HG03025 (cell line): ENCODE results near the gene FBXO42.
"Not testable (repeated sequence)": the region's sequence is repeated elsewhere in the genome, so short reads cannot be mapped to it uniquely, and the experiment has no call there.

ENCODE experiments used
- ATAC-seq: cut with Tn5 transposase; IDR thresholded peaks from one replicate; pipeline ENCODE4 v1.9.1; 2021; ENCODE audit warnings: mild to moderate bottlenecking, moderate library complexity; ENCODE audit not compliant: unreplicated experiment, low FRiP score

FBXO42 gene

DNA sequence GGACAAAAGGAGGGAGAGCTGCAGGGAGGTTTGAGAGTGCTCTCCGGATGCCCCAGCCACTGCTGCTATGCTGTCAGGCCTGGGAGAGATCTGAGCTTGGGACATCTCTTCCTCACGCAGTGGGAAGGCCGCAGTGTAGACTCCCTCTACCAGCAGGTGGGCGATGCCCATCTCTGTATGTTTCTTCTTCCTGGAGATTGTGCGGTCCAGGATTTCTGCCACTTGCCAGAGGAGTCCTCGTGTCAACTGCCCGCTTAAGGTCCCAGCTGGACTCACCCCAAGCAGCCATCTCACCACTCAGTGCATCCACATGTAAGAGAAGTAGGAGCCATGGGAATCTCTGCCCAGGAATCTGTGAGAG is 126.2 kb downstream of the FBXO42 start:
- no peak for ATAC-seq

DNA sequence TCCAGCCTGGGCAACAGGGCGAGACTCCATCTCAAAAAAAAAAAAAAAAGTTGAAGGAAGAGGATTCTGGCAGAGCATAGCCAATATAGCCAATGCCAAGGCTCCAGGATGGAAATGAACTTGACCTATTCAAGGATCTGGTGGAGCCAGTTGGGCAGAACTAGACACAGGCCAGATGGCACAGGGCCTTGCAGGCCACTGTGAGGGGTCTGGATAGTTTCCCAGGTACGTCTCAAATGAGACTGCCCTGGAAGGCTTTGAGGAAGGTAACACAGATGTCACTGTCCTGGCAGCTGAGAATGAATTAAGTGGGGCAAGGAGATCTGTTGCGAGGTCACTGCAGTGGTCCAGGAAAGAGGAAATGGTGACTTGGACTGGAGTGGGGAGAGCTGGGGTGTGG is 127.8 kb downstream of the FBXO42 start:
- ATAC-seq, result no peak

DNA sequence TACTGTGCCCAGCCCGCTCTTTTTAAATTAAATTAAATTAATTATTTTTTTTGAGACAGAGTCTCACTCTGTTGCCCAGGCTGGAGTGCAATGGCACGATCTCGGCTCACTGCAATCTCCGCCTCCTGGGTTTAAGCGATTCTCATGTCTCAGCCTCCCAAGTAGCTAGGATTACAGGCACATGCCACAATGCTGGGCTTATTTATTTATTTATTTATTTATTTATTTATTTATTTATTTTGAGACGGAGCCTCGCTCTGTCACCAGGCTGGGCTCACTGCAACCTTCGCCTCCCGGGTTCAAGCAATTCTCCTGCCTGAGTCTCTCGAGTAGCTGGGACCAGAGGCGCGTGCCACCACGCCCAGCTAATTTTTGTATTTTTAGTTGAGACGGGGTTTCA is 129.6 kb downstream of the FBXO42 start:
- ATAC-seq, result not testable (repeated sequence)

DNA sequence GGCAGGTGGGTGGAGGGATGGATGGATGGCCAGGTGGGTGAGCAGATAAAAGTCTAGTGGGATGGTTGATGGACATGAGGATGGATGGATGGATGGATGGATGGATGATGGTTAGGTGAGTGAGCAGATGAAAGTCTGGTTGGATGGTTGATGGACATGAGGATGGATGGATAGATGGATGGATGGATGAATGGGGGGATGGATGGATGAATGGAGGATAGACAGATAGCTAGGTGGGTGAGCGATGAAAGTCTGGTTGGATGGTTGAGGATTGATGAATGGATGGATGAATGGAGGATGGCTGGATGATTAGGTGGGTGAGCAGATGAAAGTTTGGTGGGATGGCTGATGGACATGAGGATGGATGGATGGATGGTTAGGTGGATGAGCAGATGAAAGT is 130.8 kb downstream of the FBXO42 start:
- no peak for ATAC-seq

DNA sequence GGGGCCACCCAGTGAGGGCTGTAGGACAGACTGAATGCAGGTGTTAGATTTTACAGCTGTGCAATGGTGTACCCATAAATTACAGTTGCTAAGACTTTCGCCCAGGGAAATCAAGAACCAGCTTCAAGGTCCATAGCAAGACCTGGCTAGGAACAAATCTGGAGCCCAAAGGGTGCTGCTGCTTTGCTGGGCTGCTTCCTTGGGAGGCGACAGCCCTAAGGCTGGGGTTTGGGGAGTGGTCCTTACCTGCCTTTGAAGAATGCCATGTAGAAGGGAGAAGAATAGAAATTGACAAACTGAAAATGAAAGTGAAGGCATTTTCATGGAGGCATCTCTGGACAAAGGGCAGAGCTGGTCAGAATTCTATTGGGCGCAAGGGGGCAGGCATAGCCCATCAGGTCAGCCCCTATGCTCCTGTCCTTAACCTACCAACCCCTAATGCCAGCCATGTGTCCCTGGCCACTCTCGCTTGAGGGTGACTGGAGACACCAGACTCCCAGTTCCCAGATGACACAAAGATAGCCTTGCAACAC is 132.2 kb downstream of the FBXO42 start:
- ATAC-seq, result no peak

DNA sequence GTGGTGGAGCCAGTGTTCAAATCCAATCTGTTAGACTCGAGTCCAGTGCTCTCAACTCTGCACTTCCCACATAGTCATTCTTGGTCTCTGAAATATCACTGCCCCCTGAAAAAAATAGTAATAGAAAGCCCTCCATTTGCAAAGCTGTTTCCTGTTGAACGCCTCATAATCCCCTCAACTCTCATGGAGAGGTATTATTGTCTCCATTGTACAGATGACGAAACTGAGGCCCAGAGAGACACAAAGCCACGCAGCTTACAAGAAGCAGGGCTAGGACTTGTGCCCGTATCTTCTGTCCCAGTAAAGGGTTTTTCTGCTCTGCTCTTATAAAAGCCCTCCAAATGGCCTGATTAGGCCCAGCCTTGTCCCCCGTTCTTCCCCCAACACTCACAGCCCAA is 133.6 kb downstream of the FBXO42 start:
- ATAC-seq, result no peak

DNA sequence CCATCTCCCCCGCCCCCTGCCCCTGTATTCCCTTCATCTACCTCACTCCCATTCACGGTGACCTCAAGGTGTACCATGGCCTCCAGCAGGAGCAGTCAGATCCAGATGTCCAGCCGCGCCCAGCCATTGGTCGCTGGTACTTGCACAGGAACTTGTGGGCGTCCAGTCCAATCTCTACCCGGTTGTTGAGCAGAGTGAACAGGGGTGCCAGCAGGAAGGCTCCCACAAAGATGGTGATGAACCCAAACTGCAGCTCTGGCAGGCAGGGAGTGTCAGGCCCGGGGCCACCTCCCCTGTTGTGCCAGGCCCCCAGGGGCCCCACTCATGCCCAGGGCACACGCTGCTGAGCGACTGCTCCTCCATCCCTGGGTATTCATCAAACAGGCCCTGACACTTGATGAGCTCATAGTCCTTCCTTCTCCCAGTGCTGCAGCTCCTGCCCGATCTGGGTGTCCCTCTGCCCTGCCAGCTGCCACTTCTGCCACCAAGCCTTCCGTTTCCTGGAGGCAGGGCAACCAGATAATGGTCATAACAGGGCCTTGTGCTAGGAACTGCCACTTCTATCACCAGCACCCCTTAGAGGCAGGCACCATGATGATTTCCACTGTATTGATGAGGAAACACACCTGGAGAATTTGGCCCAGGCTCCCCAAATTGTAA is 134.1 kb downstream of the FBXO42 start:
- no peak for ATAC-seq

DNA sequence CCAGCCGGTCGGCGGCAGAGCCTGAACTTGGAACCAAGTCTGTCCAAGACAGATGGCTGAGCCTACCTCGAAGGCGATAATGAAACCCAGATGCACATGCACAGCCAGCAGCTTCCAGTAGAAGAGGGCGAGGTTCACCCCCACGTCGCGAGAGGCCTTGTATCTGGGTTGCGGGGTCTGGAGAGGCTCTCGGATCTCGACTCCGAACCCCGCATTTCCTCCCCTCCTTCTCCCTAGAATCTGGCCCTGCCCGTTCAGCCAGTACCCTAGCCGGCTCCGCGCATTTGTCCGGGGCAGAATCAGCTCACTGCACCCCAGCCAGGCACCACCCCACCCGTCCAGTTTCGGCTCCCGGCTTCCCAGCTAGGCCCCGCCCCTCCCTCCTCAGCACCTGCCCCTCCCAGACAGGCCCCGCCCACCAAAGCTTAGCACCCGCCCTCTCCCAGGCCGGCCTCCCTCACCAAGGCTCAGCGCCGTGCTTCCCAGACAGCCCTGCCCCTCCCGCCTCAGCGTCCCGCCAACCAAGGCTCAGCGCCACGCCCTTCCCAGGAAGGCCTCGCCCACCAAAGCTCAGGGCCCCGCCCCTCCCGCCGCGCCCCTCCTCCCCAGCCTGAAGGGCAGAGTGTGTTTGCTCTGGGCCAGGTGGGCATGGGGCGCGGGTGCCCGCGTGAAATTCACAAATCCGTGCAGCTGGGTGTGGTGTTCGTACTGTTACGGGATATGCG is 135.1 kb downstream of the FBXO42 start:
- ATAC-seq, result peak; percentile 87

DNA sequence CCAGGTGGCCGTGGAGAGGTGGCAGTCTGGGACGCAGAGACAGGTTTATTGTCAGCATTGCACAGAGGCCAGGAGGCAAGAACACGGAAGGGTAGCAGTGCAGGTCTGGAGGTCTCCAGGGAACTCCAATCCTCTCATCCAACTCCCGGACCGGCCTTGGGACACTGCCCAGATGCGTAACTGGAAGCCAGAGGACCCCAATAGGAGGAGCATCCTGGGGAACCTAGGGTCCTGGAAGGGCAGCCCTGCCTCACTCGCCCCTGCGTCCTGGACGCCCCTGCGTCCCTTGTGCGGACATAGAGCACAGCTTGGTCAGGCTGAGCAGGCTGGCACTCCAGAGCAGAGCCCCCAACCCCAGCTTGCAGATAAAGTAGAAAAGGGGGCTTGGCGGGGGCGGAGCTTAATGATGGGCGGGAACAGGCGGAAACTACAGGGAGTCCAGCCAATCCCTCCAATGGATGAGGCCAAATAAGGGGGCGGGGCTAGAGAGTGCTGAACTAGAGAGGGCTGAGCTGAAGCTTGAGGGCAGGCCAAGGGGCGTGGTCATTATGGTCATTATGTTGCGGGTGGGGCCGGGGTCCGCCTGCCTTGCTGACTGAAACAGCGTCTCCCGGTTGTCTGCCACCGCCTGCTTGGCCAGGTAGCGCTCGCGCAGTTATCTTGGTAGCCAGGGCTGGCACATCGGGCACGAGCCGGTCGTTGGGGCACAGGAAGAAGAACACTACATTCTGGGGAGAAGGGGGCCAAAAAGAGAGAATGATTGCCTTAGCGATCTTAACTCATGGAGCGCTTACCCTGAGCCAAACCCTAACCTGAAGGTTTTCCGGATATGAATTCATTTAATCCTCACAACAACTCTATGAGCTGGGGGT is 136.2 kb downstream of the FBXO42 start:
- no peak for ATAC-seq

DNA sequence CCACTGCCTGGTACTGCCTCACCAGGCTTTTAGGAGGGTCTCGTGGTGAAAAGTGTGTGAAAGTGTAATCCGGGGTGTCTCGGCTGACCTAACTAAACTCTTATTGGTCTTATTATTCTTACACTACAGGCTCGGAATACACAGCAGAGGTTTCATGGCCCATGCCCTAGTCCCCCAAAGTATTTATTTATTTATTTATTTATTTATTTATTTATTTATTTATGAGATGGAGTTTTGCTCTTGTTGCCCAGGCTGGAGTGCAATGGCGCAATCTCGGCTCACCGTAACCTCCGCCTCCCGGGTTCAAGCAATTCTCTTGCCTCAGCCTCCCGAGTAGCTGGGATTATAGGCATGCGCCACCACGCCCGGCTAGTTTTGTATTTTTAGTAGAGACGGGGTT is 137.0 kb downstream of the FBXO42 start:
- not testable (repeated sequence) for ATAC-seq

DNA sequence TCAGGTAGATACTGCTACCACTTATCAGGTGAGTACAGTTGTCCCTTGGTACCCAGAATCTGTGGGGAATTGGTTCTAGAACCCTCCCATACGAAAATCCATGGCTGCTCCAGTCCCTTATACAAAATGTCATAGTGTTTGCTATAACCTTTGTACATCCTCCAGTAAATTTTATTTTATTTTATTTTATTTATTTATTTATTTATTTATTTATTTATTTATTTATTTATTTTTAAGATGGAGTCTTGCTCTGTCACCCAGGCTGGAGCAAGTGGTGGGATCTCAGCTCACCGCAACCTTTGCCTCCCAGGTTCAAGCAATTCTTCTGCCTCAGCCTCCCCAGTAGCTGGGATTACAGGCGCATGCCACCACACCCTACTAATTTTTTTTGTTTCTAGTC is 138.7 kb downstream of the FBXO42 start:
- not testable (repeated sequence) for ATAC-seq

DNA sequence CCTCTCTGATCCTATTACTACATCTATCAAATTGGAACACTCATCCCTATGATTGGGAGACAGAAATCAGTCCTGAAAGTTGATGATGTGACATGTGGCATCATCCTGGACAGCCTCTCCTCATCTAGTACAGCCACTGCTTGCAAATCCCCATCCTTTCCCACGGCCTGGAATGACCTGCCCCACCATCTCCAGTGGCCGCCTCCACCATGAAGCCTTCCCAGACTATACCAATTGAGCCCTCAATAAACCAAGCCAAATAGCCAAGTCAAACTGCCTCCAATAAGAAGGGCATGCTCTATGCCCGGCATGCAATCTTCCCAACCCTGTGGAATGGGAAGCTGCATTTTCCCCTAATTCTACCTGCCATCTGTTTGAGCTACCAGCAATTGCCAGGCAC is 139.3 kb downstream of the FBXO42 start:
- no peak for ATAC-seq

DNA sequence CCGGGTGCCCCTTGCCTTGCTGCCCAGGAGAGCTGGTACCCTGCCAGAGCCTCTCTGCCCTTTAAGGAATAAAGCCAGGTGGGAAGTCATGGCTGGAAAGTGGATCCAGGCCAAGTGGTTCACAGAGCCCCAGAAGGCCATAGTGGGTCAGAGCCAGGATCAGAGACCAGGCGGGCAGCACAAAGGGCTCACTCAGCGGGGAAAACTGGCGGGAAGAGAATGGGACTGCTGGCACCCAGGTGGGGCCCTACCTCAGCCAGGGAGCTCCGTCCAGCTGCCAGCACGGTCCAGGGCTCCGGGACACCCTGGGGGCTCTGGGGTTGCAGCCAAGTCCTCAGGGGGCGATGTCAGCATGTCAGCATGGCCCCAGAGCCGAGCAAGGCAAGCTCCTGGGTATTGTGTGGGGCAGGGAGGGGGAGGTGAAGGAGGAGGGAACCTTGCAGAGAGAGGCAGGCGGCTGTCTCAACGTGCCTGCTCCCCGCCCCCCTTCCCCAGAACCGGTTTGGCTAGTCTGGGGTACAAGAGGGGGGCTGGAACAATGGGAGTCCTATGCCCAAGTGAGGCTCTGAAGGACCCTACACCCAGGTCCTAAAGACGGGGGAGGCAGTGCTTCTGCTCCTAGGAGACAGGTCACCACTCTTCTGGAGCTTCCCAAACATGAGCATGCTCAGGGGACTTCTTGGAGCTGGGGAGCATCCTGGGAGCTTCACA is 139.9 kb downstream of the FBXO42 start, which contains the start of gene ARHGEF19:
Gene ARHGEF19, minus strand, starts transcription at position 402 of the 711 bp plus-strand sequence. CDS start 3,598 bp downstream, outside the sequence.
- ATAC-seq, result no peak

DNA sequence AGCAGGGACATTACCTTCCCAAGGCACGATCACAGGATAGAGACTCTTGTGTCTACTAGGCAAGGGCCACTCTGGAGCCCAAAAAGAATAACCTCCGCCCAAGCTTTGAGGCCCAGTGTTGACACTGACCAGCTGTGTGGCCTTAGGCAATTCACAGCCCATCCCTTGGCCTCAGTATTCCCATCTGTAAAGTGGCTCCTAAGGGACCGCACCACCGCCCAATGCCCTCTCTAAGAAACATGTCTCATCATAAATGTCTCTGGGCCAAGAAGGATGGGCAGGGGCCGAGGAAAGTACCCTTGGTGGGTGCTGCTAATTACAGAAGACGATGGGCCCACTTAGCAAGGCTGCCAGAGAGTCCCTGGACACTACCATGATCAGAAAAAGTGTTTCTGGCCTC is 140.5 kb downstream of the FBXO42 start:
- ATAC-seq, result no peak

DNA sequence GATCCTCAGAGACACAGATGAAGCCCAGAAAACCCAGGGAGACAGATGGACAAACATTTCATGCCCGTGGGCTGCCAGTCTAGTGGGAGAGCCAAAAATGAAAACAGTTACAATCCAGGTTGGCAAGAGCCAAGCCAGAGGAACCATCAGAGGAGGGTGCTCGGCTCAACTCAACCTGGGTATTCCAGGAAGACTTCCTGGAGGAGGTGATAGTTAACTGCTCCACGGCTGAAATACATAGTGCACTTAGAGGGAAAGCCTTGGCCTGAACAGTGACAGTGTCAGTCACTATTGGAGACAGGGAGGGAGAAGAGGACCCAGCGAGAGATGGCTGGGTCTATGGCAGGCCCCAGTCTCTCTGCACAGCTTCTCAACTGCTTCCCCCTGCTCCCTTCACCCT is 141.7 kb downstream of the FBXO42 start:
- no peak for ATAC-seq

DNA sequence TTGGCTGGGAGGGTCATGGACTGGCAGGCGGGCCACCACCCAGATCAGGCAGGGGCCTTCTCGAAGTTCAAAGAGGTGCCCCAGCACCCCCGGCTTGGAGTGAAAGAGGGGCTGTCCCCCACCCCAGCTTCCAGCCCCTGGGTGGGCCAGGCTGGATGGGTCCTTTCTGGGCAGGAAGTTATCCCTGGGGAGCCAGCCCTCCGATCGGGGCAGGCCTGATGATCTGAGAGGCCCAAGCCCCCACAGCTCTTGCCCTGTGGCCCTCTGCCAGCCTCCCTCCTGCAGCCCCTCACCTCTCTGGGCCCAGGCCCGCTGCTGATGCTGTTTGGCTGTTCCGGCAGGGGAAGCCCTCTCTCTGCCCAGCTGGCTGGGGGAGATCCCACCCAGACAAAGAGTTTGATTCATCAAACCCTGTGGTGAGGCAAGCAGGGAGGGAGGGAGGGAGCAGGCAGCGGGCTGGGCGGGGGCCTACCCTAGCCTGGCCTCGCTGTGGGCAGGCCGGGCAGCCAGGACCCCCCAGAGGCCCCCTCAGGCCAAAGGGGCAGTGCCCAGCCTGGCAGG is 142.4 kb downstream of the FBXO42 start:
- ATAC-seq, result no peak

DNA sequence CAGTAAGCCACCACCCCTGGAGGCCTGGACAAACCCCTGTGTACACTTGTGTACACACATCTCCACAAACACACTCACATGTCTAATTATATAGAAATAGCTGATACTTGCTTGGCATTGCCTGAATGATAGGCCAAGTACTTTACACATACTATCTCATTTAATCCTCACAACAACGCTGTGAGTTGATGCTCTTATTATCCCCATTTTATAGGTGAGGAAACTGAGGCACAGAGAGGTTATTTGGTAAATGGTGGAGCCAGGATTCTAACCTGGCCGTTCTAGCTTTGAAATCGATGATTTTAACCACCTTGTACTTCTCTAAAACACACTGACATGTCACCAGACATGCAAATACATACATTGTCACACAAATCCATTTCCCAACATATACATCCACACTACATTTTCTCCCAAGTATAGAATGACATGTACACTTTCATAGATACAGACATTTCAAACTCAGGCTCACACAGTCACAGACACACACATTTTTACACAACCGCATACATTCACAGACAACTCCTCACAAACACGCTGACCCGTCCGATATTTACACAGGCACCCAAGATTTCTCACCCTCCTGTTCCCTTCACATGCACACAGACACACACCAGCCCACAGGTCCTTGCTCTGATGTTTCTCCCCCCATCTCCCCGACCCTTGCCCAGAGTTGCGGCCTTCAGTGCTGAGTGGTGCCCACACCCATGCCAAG is 143.0 kb downstream of the FBXO42 start:
- no peak for ATAC-seq

DNA sequence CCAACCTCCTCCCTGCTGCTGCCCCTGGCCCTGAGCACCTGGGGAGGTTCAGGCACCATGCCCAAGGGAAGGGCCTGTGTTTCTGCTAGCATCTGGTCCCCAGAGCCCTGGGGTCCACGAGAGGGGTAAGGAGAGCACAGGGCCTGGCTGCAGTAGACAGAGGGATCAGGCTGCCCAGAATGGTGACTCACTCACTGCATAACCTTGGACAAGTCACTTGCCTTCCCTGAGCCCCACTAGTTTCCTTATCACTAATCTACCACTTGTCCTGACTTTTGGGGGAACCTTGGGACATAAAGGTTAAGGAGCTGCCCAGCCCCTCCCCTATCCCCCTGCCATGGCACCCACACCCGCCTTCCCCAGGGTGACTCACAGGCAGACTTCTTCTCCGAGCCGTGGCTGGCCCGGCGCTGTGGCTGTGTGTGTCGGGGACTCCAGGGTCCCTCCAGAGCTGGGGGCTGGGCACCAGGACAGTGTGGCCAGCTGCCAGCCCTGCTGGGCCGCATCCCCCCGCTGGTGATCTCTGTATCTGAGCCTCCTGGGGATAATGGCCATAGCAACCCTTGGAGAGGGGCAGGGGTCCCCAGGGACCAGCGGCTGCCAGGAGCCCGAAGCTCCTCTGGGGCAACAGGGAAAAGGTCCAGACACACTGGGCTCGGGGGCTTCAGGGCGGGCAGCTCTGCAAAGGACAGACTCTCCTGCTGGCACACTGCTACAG is 143.9 kb downstream of the FBXO42 start:
- no peak for ATAC-seq
